GM12875 (cell line): Measurements from ENCODE around the gene PPP2R2D.

Source experiments
- H3K4me3 ChIP-seq: one replicate; pipeline ENCODE4 v1.5.1; 2011; ENCODE audit warnings: low read depth, low read length, control low read depth
- CTCF ChIP-seq: IDR thresholded peaks from 2 replicates; pipeline ENCODE4 v1.5.1; 2011; ENCODE audit warnings: low read depth, mild to moderate bottlenecking, control low read depth, inconsistent platforms, low read length, moderate library complexity, borderline replicate concordance; ENCODE audit not compliant: insufficient read depth

The PPP2R2D gene

GRCh38 chr10:131964298-131964697 is 63.5 kb downstream of the PPP2R2D start:
- no peak for TF ChIP-seq CTCF

GRCh38 chr10:131968949-131969348 is 68.1 kb downstream of the PPP2R2D start:
- H3K4me3 ChIP-seq, result no peak overlapping the region
- TF ChIP-seq CTCF, result no peak

More at GRCh38 chr10:131964298-131964697, 63.5 kb downstream of the PPP2R2D start:
- no peak overlapping the region for H3K4me3 ChIP-seq

GRCh38 chr10:131970946-131971345 is 70.1 kb downstream of the PPP2R2D start:
- no peak overlapping the region for H3K4me3 ChIP-seq
- TF ChIP-seq CTCF, result no peak

- TF ChIP-seq CTCF, result no peak
- H3K4me3 ChIP-seq, result no peak overlapping the region
Measured at GRCh38 chr10:131971591-131971990, 70.8 kb downstream of the PPP2R2D start.

- H3K4me3 ChIP-seq, result no peak overlapping the region
- no peak for TF ChIP-seq CTCF
Measured at GRCh38 chr10:131972474-131973071, 71.8 kb downstream of the PPP2R2D start.

GRCh38 chr10:131973160-131973951 is 72.5 kb downstream of the PPP2R2D start:
- TF ChIP-seq CTCF, result no peak
- no peak overlapping the region for H3K4me3 ChIP-seq

- no peak for TF ChIP-seq CTCF
- H3K4me3 ChIP-seq, result no peak overlapping the region
Measured at GRCh38 chr10:131974034-131974817, 73.4 kb downstream of the PPP2R2D start.
